Spleen (tissue), 11 donors: ENCODE data around the gene COBL. TPM values are rescaled to one million over a fixed set of nuclear protein-coding genes. Genes with fewer than 3 reads are reported as not detected.

Source experiments
- DNase-seq: peaks from one replicate; pipeline ENCODE4 v3.0.0-alpha.2; 2020
- H3K27ac ChIP-seq, 8 donors: fragments of 200-600 bp; sonication (generic) in 7 of 8; 1 replicate in 4 of 8; 2 replicates in 4 of 8; pipeline versions ENCODE4 v1.5.0 to v1.8.0; 2016 to 2021; ENCODE audit warnings: inconsistent platforms in 4 of 8, mild to moderate bottlenecking in 4 of 8, moderate library complexity in 1 of 8
- H3K27me3 ChIP-seq, 7 donors: fragments of 200-600 bp; sonication (generic) in 6 of 7; replicated peaks in 1 of 7; 1 replicate in 4 of 7; 2 replicates in 3 of 7; pipeline versions ENCODE4 v1.5.0 to v1.8.0; 2016 to 2021; ENCODE audit warnings: inconsistent platforms in 3 of 7, mild to moderate bottlenecking in 1 of 7
- H3K36me3 ChIP-seq, 6 donors: fragments of 200-600 bp; sonication (generic) in 5 of 6; 1 replicate in 4 of 6; 2 replicates in 2 of 6; pipeline versions ENCODE4 v1.5.0 to v1.8.0; 2016 to 2021; ENCODE audit warnings: inconsistent platforms in 2 of 6
- H3K4me1 ChIP-seq, 6 donors: fragments of 200-600 bp; sonication (generic) in 5 of 6; 1 replicate in 3 of 6; 2 replicates in 3 of 6; pipeline versions ENCODE4 v1.5.0 to v1.8.0; 2016 to 2021; ENCODE audit warnings: inconsistent platforms in 3 of 6
- H3K4me3 ChIP-seq, 8 donors: fragments of 200-600 bp; sonication (generic) in 7 of 8; 1 replicate in 4 of 8; 2 replicates in 4 of 8; pipeline versions ENCODE4 v1.5.0 to v1.8.0; 2016 to 2021; ENCODE audit warnings: inconsistent platforms in 4 of 8, mild to moderate bottlenecking in 4 of 8, moderate library complexity in 2 of 8
- H3K9me3 ChIP-seq, 8 donors: fragments of 200-600 bp; sonication (generic) in 7 of 8; 1 replicate in 4 of 8; 2 replicates in 4 of 8; pipeline versions ENCODE4 v1.5.0 to v1.8.0; 2016 to 2021; ENCODE audit warnings: inconsistent platforms in 4 of 8
- POLR2A ChIP-seq, 3 donors: fragments of 450-650 bp; IDR thresholded peaks; one replicate each; pipeline ENCODE4 v1.5.1; 2017; ENCODE audit warnings: antibody characterized with exemption in 3 of 3, mild to moderate bottlenecking in 1 of 3
- POLR2AphosphoS5 ChIP-seq, 3 donors: sonication (generic); formaldehyde crosslinking; IDR thresholded peaks; one replicate each; pipeline ENCODE4 v1.5.1; 2017; ENCODE audit warnings: antibody characterized with exemption in 3 of 3
- WGBS, 5 donors: extraction: QIAGEN DNeasy Blood & Tissue Kit in 3 of 5; methylation state at CpG; one replicate each; pipeline versions ENCODE4 v1.1.5 to v1.1.7; 2013 to 2018; 5-methylcytosine and 5-hydroxymethylcytosine counted together
- intact Hi-C: fragments of 100-400 bp; cut with DNase I; formaldehyde crosslinking; loops from one replicate; pipeline ENCODE4 v1.15.0; 2023; ENCODE audit warnings: low total_unique reads
- polyA plus RNA-seq, 3 donors: library from polyadenylated mRNA; stranded (reverse); fragments of 200-250 nt; gene quantifications; one replicate each; pipeline ENCODE4 v1.2.1, GENCODE V29; 2013
- total RNA-seq, 7 donors: library from RNA; depleted of rRNA in 3 of 7; stranded (reverse); fragments of >200 nt in 3 of 7; fragmentation: NEBNext Ultra II Directional in 4 of 7; extraction: Animal tissue kit (Norgen Biotek cat#: 25700) in 4 of 7; gene quantifications; one replicate each; pipeline versions ENCODE4 v1.1.0 to v1.2.1, GENCODE V29; 2016 to 2021
- TF ChIP-seq, protein P1 (sequence below), 11 experiments: fragments of 200-600 bp in 7 of 11; fragments of 450-650 bp in 4 of 11; sonication (generic) in 4 of 11; IDR thresholded peaks in 8 of 11; conservative IDR thresholded peaks in 3 of 11; 1 replicate in 7 of 11; 2 replicates in 4 of 11; pipeline versions ENCODE4 v1.4.0 to v1.8.0; 2016 to 2021; ENCODE audit warnings: antibody characterized with exemption in 11 of 11, inconsistent platforms in 4 of 11, mild to moderate bottlenecking in 1 of 11
- donor health status: healthy with polysubstance abuse.
- donor health status: DM: no; HTN: no; CAD: no; lungs with moderate emphysema.
- donor health status: DM: no; HTN: no; CAD: no.
- donor health status: Bipolar disorder and iron deficiency.
- donor health status: healthy.
- donor health status: DM: no; HTN: no; CAD: no.
- donor health status: DM: yes; HTN: yes; CAD: no.

The COBL gene
- total and polyA plus RNA-seq, 10 donors, result 0.09 to 0.80 (median 0.57) TPM; not detected in 1

DNA sequence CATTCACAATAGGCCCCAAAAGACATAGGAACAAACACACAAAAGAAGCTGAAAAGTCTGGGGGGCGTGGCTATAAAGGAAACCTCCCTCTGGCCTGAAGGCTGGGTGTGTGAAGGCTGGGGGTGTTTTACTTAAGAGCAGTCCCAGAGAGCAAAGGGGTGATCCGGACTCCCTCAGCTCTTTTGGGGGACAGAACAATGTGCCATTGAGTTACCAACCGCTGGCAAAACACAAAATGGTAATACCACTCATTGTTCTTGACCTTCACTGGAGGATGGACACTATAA, 189.0 kb downstream of the COBL start:
- 48 to 58% (median 52%) methylated on average over 3 of the region's 3 CpGs for WGBS, 5 donors

GRCh38 chr7:51126813-51127617, 189.6 kb downstream of the COBL start:
- no peaks in the 10 kb centered on the region for H3K9me3 ChIP-seq
- no peaks in the 10 kb centered on the region for H3K36me3 ChIP-seq
- H3K4me1 ChIP-seq, result peaks cover 0 to 10% (median 6%) of the 10 kb centered on the region in 6 donors
- H3K27ac ChIP-seq, result peak overlapping the region in 3 of 8 donors; percentile 25 to 54 (median 30)
- no peaks in the 10 kb centered on the region for H3K27me3 ChIP-seq
- WGBS, 5 donors, result 89 to 91% (median 90%) methylated on average over 19 of the region's 19 CpGs
- DNase-seq, result no peak
- TF ChIP-seq, protein P1, sequence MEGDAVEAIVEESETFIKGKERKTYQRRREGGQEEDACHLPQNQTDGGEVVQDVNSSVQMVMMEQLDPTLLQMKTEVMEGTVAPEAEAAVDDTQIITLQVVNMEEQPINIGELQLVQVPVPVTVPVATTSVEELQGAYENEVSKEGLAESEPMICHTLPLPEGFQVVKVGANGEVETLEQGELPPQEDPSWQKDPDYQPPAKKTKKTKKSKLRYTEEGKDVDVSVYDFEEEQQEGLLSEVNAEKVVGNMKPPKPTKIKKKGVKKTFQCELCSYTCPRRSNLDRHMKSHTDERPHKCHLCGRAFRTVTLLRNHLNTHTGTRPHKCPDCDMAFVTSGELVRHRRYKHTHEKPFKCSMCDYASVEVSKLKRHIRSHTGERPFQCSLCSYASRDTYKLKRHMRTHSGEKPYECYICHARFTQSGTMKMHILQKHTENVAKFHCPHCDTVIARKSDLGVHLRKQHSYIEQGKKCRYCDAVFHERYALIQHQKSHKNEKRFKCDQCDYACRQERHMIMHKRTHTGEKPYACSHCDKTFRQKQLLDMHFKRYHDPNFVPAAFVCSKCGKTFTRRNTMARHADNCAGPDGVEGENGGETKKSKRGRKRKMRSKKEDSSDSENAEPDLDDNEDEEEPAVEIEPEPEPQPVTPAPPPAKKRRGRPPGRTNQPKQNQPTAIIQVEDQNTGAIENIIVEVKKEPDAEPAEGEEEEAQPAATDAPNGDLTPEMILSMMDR (IDR thresholded peaks at IDR 0.05 in 8 of 11, conservative IDR thresholded peaks at IDR 0.05 in 3 of 11), result no peak
- peak in 1 of 3 donors; percentile 12 for TF ChIP-seq POLR2AphosphoS5 (IDR thresholded peaks at IDR 0.05)
- intact Hi-C loops, result no loop called here
- no peak overlapping the region for H3K4me3 ChIP-seq

More for the DNA sequence above, 189.0 kb downstream of the COBL start:
- H3K4me1 ChIP-seq, result peaks cover 0 to 5% (median under 1%) of the 10 kb centered on the region in 6 donors
- TF ChIP-seq, protein P1 (IDR thresholded peaks at IDR 0.05 in 8 of 11, conservative IDR thresholded peaks at IDR 0.05 in 3 of 11), result no peak
- no peak for TF ChIP-seq POLR2AphosphoS5 (IDR thresholded peaks at IDR 0.05)
- peaks cover 0 to 5% (median 0%) of the 10 kb centered on the region in 8 donors for H3K9me3 ChIP-seq
- no peak for DNase-seq
- H3K4me3 ChIP-seq, result no peak overlapping the region
- intact Hi-C loops, result no loop called here
- H3K27ac ChIP-seq, result peak overlapping the region in 1 of 8 donors; percentile 54
- no peaks in the 10 kb centered on the region for H3K36me3 ChIP-seq
- no peaks in the 10 kb centered on the region for H3K27me3 ChIP-seq

DNA sequence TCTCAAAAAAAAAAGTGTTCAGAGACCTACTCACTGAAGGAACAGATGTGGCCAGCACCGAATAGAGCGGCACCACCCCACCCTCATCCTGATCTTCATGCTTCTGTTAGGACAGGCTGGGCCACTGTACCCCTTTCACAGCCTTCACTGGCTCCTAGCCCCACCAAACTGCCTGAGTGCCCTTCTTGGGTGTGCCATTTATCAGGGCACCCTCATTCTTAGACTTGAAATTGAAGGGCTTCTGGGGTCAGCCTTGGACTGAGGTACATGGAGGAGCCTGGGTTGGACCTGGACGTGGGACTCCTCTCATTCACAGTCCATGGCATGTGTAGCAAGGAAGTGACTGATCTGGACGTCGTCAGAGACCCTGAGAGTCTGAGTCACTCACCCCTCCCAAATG, 190.3 kb downstream of the COBL start:
- 71 to 96% (median 86%) methylated on average over 4 to 5 of the region's 5 CpGs for WGBS, 5 donors
- DNase-seq, result no peak
- Histone ChIP-seq H3K27me3 (no peaks in the 10 kb centered on the region), H3K9me3 (no peaks in the 10 kb centered on the region), H3K36me3 (no peaks in the 10 kb centered on the region), H3K27ac (peak overlapping the region in 2 of 8 donors; percentile 30 to 54), H3K4me3 (no peak overlapping the region), H3K4me1 (peaks cover 0 to 17% (median 10%) of the 10 kb centered on the region in 6 donors)
- intact Hi-C loops, result no loop called here
- TF ChIP-seq POLR2A (IDR thresholded peaks at IDR 0.05) (no peak), POLR2AphosphoS5 (IDR thresholded peaks at IDR 0.05) (no peak)
- TF ChIP-seq, protein P1 (IDR thresholded peaks at IDR 0.05 in 8 of 11, conservative IDR thresholded peaks at IDR 0.05 in 3 of 11), result no peak

DNA sequence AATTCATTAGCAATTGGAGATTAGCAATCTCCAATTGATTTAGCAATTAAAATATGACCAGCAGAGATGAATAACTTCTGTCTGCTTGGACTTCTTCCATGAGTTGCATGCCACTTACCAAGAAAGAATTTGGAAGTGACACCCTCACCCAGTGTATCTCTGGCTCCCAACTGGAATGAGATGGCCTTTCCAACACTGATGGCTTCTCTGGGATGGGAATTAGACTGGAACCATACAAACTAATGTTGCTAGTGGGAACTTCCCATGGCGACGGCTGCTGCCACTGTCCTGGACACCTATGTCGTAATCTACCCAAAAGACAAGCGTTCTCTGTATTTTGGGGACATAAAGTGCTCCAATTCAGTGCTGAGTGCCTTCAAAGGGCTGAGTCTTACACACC, 192.3 kb downstream of the COBL start:
- no peaks in the 10 kb centered on the region for H3K36me3 ChIP-seq
- H3K4me3 ChIP-seq, result no peak overlapping the region
- H3K9me3 ChIP-seq, result no peaks in the 10 kb centered on the region
- TF ChIP-seq POLR2A (IDR thresholded peaks at IDR 0.05) (no peak), POLR2AphosphoS5 (IDR thresholded peaks at IDR 0.05) (no peak)
- TF ChIP-seq, protein P1 (IDR thresholded peaks at IDR 0.05 in 8 of 11, conservative IDR thresholded peaks at IDR 0.05 in 3 of 11), result no peak
- H3K27ac ChIP-seq, result no peak overlapping the region
- no peaks in the 10 kb centered on the region for H3K27me3 ChIP-seq
- no peak for DNase-seq
- intact Hi-C loops, result no loop called here
- H3K4me1 ChIP-seq, result peaks cover 0 to 17% (median 10%) of the 10 kb centered on the region in 6 donors
- 49 to 78% (median 69%) methylated on average over 4 of the region's 4 CpGs for WGBS, 5 donors
